D721Med (cell line): ENCODE measurements around the gene SYNCRIP.
"Not testable (repeated sequence)": the region's sequence is repeated elsewhere in the genome, so short reads cannot be mapped to it uniquely, and the experiment has no call there.

ENCODE experiments used
- DNase-seq: peaks from one replicate; pipeline ENCODE4 v3.0.0; 2011; ENCODE audit warnings: low spot score; ENCODE audit not compliant: insufficient read length
- FAIRE-seq: peaks from 2 replicates; lab custom pipeline; 2011; peaks lifted over from hg19 to GRCh38; lab: Jason Lieb, UNC
- CTCF ChIP-seq: IDR thresholded peaks from 2 replicates; pipeline ENCODE4 v1.5.1; 2012; ENCODE audit warnings: mild to moderate bottlenecking, control low read depth; ENCODE audit not compliant: insufficient read depth; ENCODE audit errors: missing control alignments

The SYNCRIP gene

DNA sequence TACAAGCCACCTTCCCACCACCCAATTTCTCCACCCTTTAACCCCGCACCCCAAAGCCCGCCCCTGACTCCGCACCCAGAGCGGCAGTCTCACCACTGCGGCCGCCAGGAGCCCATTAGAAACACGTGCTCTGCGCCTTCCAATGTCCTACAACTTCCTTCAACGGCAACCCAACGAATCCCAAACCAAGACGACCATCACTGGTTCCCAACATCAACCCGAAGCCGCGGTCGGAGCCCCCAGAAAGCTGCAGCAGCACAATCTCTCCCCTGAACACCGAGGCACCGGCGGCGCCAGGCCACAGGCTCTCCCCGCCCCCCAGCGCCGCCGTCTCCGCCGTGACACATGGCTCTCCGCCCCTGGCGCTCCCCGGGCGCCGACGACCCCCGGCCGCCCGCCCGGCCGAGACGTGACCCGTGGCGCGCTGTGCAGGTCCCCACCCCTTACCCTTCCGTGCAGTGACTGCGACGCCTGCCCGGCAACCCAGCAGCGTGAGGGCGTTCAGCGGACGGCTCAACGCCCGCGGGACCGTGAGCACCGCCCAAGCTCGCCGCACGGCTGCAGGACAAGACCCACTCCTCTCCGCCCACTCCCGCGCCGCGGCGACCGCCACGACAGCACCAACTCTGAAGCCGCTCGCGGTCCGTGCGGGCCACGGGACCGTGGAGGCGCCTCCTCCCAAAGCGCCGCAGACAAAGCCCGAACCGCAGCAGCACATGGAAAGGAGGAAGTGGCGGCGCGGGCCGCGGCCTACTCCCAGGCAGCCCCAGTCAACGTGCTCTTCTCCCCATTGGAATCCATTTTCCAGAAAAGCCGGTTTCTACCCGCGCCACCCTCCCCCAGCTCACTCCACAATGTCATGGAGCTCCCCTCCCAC is 551 bp downstream of the SYNCRIP start:
- DNase-seq (no peak), FAIRE-seq (no peak)
- no peak for TF ChIP-seq CTCF

GRCh38 chr6:85641522-85641896 is 1.2 kb downstream of the SYNCRIP start:
- no peak for TF ChIP-seq CTCF
- no peak for FAIRE-seq
- no peak for DNase-seq

DNA sequence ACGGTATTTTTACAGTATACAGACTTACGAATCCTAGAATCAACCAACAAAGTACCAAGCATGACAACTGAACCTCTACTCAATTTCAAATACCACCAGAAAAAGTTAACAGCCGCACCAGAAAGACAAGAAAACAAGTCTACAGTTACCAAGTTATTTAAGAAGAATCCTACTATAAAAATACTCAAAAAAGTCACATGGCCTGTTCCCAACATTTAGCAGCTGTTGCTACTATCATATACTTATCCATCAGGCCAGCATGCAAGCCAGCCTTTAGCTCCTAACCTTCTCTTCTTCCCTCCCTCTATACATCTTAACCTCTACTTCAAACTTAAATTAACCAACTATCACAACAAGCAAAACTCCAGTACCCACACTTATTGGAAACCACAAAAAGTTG is 1.9 kb downstream of the SYNCRIP start:
- no peak for TF ChIP-seq CTCF
- DNase-seq (no peak), FAIRE-seq (no peak)

- FAIRE-seq (no peak), DNase-seq (no peak)
- no peak for TF ChIP-seq CTCF
Observed at GRCh38 chr6:85637579-85637978, 5.1 kb downstream of the SYNCRIP start.

- FAIRE-seq: no peak
- TF ChIP-seq CTCF: no peak
Observed at GRCh38 chr6:85632164-85632942, 10.3 kb downstream of the SYNCRIP start.

DNA sequence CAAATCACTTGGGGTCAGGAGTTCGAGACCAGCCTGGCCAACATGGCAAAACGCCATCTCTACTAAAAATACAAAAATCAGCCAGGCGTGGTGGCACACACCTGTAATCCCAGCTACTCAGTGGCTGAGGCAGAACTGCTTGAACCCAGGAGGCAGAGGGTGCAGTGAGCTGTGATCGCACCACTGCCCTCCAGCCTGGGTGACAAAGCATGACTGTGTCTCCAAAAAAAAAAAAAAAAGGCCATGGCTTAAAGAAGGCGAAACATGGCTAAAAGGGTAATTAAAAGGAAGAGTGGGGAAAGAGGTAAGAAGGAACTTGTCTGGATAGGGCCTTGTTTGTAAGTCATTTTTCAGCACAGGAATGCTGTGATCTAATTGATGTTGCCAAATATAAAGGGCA is 11.6 kb downstream of the SYNCRIP start:
- FAIRE-seq, DNase-seq: not testable (repeated sequence)

More at GRCh38 chr6:85632164-85632942, 10.3 kb downstream of the SYNCRIP start:
- DNase-seq: no peak

- FAIRE-seq (peak; percentile 29), DNase-seq (no peak)
- TF ChIP-seq CTCF: no peak
Observed at GRCh38 chr6:85628353-85628752, 14.3 kb downstream of the SYNCRIP start.
